ENCODE measurements around the gene OBP2B.
A peak's percentile ranks its signal among the peaks of the same experiment; 100 is the strongest.
"Not testable (repeated sequence)": the region's sequence is repeated elsewhere in the genome, so short reads cannot be mapped to it uniquely, and the experiment has no call there.

OBP2B gene

DNA sequence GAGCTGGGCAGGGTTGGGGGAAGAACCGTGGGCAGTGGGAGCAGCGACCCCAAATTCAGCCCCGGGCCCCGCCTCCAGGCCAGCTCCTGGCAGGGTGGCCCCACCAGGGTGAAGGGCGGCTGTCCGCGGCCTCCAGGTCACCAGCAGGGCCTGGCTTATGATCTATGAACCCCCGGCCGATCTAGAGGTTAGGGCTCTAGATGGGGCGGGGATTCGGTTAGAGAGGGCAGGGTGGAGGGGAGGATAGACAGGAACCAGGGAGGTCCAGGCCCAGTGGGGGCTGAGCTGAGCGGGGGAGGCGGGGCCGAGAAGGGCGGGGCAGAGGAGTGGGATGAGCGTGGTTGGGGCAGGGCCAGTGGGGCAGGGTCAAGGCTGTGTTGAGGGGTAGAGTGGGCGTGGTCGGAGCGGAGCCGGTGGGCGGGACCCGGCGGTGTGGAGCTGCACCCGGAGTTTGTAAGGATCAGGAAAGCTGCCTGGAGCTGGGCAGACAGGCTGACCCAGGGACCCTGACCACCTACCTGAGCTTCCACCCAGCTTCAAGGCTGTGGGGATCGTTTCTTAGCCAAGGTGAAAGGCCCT lies 29.3 kb upstream of the OBP2B start:
- peak; percentile 34 for DNase-seq (ENCODE audit: low spot score)

DNA sequence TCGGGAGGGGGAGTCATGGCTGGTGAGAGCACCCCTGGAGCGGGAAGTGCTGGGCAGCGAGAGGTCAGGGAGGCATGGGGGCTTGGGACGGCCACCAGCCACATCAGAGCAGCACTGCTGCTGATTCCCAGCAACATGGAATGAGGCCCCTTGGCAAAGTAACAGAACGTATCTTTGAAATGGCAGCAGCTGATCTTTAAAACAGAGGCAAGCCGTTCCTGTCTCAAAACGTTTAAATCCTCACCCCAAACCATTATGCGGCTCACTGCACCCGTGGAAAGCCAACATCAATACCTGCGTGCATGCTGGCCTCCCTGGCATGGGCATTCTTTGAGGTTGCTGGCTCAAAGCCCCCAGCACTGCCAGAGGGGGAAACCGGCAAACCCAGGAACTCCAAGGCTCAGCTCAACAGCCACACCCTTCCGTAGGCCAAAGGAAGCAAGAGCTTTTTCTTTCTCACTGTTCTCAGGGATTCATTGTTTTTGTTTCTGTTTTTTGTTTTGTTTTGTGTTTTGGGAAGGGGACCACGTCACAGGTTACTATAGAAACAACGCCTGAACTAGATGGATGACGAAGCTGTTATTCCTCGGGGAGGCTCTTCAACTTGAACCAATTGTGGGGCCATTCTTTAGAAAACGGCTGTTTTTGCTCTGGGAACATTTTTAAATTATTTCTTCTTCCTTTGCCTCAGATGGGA lies 28.1 kb upstream of the OBP2B start:
- DNase-seq (ENCODE audit: low spot score) = no peak

DNA sequence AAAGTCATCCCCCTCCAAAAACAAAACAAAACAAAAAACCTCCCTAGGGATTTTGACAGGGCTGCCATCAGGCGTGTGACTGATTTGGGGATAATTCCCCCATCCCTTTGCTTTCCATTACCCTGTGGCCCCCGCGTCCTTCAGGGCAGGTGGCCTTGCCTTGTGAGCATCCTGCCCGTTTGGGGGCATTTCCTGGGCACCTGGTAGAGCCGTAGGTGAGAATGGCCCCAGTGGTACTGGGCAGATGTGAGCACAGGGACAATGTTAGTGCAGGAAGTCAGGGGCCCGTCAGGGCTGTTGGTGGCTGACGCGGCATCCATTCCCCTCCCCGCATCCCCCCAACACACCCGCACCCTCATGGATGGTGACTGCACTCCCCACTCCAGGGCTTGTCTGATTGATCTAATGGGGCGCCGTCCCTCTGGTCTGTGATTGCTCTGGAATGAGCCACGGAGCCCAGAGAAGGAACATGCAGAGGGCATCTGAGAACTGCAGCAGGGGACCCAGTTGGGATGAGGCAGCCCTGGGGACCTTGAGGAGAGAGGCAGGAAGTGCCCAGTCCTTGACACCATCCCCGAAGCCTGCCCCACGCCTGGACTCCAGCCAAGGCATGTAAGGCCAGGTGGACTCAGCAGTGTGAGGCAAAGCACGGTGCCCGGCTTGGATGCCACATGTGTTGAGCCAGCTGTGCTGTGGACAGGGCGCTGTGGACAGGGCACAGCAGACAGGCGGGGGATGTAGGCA lies 27.4 kb upstream of the OBP2B start:
- peak; percentile 3 for DNase-seq (ENCODE audit: low spot score)

DNA sequence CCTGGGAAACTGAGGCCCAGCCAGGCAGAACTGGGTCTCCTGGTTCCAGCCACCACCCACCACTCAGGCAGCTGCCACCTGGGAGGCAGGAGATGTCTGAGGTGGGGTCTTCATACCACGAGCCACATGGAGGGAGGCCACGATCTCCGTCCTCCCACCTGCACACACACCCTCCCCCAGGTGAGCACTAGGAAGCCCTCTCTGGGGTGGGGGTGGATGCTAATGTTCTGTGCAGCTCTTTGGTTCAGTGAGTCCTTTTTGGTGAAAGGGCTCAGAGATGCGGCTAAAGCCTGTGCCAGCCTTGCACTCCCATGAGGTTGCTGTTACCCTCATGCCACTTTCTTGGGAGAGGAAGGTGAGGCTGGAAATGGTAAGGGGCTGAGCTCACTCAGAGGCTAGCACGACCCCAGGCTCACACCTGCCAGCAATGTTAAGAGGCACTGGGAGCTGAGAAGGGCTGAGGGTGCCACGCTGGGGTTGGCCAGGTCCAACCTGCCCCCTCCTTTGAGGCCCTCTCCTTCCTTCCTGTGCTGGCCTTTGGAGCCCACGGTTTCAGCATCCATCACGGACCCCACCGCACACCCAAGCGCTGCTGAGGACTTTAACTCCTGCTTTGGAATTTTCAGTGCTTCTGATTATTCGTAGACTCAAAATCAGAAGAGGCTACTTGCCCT lies 26.6 kb upstream of the OBP2B start:
- DNase-seq (ENCODE audit: low spot score) = no peak

DNA sequence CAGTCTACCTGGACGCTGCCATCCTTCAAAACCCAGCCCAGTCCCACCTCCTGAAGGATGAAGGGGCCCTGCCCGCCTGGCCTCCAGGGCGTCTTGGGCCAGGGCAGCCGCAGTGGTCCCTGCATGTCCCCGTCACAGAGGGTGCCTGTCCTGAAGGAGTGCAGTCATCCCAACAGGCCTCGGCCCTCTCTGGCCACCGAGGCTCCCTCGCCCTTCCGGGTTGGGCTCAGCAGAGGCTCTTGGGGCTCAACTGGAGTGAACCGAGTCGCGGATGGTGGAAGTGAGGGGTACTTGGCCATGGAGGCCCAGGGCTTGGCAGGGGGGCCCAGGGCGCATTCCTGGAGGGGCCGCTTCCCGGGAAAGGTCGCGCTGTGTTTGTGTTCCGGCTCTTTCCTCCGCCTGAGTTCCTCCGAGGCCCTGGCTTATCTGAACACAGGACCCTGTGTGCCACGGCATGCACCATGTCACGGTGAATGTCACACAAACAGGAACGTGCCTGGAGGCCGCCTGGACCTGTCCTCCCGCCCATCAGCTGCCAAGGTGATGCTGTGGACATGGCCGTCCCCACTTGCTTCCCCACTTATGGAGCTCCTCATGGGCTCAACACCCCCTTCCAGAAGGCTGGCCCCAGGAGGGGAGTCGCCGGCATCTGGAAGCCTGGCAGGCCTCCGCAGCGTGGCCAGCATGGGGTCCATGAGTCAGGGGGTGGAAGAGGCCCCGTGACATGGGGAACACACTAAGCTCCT lies 25.7 kb upstream of the OBP2B start:
- no peak for DNase-seq (ENCODE audit: low spot score)

DNA sequence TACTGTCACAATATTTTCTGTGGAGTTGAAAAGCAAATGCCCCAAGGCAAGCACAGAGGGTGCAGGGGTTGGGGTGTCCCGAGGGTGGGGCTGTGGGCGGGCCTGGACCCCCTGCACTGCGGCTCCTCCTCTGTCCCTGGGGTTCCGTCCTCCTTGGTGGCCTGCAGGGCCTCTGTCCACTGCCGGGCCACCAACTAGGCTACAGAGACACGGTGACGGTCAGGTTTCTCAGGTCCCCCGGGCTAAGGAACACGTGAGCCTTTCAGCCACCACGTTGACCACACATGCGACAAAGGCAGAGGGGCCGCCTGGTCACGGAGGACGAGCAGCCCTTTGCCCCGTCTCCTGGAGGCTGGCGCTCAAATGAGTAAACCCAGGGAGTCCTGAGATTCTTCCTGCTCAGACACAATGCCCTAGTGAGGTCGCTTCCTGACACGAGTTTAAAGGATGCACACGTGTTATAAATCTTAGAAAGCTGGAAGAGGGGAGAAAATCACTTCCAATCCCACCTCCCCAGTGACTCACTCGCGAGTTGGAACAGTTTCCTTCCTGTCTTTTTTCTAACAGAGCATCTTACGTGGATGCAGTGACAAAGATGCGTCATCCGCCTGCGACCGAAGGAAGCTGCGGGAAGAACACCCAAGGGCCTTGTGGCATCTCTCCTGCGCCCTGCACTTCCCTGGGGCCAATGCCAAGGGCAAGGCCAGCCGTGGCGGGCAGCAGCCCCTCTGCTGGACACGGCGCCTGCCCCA lies 24.8 kb upstream of the OBP2B start:
- DNase-seq (ENCODE audit: low spot score) = no peak

DNA sequence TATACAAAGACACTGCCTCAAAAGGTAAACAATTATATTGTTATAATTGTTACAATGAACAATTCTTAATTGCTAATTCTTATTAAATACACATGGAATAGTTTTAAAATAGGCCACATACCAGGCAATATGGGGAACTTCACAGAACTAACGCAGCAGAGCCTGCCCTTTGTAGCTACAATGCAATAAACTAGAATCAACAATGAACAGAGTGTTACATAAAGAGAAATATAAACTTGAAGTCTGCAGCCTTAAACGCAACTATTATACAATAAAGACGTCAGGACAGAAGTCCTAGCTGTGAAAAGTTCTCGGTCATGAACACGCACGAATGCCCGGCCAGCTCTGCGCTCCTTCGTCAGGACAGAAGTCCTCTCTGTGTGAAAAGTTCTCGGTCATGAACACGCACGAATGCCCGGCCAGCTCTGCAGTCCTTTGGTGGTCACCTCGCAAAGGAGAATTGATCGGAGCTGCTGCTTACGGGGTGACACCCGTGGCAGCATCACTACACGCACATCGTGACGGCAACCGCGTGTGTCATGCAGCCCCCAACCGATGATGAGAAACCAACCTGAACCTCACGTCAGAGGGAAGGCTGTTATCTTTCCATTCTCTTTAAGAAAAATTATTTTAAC lies 23.0 kb upstream of the OBP2B start:
- DNase-seq (ENCODE audit: low spot score) = not testable (repeated sequence)

DNA sequence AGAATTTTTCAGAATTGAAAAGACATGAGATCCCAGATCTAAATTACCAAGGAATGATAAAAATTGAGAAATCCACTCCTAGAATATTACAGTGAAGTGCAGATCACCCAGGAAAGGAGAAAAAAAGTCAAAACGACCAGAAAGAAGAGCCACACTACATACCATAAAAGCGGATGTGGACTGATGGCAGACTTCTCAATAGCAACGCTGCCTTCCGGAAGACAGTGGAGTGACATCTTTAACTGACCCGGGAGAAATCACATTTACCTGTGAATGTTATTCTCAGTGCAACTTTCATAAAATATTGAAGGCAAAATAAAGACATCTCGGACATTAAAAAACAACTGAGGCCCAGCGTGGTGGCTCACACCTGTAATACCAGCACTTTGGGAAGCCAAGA lies 21.5 kb upstream of the OBP2B start:
- DNase-seq (ENCODE audit: low spot score) = not testable (repeated sequence)

DNA sequence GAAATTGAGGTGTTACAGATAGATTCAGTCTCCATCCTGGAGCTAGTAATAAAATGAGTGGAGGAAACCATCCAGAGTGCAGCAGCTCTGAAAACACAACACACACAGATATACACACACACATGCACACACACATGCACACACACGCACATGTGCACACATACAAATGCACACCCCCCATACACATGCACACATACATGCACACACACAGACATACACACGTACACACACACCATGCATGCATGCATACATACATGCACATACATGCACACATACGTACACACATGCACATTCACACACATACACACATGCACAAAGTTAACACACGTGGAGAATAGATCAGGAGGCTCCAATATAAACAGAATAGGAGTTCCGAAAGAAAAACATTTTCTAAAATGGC lies 21.0 kb upstream of the OBP2B start:
- DNase-seq (ENCODE audit: low spot score) = no peak

DNA sequence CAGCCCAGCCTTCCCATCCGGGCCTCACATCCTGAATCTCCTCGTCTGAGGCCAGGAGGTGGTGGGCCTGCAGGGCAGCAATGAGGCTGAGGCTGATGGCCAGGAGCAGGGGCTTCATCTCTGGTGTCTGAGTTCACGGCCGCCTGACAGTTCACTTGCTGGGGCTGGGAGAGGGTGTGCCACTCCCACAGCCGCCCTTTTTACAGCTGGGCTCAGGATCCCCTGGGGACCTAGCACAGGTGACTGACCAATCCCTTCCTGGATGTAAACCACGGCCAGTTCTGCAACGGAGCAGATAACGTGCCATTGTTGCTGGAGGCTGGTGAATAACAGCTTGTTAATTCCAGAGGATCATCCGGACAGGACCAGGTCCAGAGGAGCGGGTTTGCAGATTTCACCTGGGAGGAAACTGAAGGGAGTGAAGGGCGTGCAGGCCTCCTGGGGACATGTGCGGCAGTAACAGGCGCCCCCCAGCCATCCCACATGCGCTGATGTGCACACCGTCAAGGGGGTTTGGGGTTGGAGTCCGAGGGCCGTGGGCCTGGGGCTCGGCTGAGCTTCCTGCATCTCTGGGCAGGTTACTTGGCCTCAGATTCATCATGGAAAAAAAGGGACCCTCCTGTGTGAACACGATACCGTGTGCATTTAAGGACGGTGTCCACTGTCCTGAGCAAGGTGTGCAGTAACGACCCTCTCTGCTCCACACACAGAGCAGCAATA lies 19.6 kb upstream of the OBP2B start:
- DNase-seq (ENCODE audit: low spot score) = not testable (repeated sequence)

DNA sequence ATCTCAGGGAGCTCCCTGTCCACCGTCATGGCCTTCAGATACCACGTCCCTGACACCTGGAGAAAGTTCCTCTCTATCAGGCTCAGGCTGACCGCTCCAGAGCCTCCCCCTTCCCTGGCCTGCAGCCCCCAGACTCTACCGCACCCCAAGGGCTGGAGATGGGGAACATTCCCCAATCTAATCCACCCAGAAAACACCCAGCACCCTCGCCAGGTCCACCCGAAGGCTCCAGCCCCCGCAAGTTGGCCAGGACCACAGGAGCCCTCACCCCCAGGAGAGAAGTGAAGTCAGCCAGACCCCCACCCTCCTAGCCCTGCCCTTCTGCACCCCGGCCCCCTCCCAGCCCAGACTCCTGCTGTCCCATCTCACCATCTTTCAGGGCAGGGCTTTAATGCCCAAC lies 18.9 kb upstream of the OBP2B start:
- not testable (repeated sequence) for DNase-seq (ENCODE audit: low spot score)

DNA sequence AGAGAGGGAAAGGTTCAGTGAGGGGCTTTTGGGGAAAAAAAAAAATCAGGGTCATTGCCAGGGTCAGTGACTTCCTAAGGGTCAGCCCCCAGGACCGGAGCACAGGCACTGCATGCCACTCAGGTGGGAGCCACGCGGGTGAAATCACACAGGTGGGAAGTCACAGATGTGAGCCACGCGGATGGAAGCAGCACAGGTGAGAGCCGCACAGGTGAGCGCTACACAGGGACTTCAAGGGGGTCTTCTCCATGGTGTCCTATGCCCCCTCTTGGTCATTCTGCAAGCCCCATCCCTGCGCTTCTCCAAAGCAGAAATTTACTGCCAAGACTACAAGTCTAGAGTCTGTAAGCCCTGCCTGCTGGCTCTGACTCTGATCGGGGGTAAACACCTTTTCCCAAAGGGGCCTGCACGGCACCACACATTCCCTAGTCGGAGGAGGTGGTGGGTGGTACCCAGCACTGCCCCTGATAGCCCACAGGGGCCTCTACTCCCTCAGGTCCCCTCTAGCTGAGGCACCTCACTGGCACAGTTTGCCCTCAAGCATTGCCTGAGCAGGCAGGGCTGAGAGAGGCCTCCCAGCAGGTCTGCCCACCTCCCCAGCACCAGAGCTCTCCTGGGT lies 18.3 kb upstream of the OBP2B start:
- DNase-seq (ENCODE audit: low spot score) = no peak

DNA sequence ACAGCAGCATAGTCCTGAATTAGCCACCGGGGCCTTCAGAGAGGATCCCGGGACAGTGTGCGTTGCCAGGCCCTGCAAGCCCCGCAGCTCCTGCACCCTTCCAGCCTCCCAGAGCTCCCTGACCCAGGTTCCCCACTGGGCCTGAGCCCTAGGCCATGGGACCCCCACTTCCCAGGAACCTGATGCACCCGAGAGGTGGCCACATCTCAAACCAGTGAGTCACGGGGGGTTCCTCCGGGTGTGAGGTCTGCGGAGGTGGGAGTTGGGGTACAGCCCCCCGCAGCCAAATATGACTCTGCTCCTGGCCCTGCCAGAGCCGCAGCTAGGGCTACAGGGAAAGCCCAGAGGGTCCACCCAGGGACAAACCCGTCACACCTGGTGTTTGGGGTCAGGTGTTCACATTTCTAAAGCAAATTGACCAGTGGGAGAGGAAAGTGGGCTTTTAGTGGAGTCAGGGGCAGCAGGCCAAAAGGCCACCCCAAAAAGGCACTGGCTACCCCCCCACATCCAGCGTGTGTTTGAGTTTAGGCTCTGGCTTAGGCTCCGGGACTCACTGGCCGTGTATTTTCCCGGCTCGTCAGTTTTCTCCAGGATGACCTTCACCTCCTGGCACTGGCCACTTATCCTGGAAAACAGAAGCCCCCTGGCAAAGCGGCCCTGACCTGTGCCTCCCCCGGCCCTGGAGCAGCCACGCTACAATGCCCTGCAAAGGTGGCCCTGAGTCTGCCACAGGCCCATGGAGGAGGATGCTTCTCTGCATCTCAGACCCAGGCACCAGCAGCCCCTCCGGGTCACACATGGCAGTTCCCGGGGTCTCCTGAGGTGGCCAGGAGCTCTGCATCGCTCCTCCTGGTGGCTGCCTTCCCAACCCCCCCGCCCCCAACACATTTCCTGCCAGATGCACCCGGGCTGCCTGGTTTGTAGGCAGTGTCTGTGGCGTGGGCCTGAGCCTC lies 17.4 kb upstream of the OBP2B start:
- no peak for DNase-seq (ENCODE audit: low spot score)

DNA sequence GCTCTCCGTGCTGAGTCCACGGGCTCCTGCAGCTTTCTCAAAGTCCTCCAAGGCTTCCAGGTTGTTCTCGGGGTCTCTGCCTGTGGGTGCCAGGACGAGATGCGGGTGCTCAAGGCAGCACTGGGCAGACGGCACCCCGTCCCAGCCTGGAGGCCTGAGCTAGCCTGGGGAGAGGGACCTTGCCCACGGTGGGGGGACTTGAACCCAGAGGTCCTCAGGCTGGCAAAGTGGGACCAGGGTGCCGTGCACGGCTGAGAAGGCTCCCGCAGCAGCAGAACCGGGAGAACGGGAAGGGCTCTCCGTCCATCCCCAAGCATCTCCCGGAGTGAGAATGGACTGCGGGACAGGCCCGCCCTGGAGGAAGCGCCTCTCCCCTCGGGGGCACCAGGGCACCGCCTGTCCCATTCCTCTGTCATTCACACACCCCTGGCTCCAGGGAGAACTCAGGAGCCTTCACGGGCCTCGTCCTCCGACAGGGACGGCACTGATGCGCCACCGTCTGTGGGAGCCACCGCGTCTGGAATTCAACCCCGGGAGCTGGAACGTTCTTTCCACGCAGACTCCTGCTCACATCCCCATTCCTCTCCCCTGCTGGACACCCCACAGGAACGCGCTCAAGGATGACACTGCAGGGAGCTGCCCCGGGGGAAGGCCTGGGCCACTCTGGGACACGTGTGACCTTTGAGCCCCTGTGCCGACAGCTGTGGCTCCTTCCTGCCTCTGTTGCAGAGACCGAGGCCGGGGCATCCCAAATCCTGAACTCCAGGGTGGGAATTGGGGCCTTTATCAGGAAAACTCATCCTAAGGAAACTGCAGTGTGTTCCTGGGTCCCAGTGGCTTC lies 16.3 kb upstream of the OBP2B start:
- DNase-seq (ENCODE audit: low spot score) = no peak

DNA sequence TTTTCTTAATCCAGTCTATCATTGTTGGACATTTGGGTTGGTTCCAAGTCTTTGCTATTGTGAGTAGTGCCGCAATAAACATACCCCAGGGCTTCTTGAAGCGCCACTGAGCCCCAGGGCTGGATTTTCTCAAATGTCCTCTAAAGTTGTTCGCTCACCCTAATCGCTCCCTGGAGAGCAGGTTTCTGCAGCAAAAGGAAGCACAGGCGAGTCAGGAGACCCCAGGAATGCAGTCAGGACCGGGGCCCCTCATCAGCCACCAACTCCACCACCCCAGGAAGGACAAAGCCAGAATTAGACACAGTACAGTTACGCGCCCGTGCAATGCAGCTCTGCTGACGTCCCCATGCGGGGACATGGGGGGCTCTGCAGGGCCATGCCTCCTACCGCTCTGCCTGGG lies 15.7 kb upstream of the OBP2B start:
- DNase-seq (ENCODE audit: low spot score) = no peak

DNA sequence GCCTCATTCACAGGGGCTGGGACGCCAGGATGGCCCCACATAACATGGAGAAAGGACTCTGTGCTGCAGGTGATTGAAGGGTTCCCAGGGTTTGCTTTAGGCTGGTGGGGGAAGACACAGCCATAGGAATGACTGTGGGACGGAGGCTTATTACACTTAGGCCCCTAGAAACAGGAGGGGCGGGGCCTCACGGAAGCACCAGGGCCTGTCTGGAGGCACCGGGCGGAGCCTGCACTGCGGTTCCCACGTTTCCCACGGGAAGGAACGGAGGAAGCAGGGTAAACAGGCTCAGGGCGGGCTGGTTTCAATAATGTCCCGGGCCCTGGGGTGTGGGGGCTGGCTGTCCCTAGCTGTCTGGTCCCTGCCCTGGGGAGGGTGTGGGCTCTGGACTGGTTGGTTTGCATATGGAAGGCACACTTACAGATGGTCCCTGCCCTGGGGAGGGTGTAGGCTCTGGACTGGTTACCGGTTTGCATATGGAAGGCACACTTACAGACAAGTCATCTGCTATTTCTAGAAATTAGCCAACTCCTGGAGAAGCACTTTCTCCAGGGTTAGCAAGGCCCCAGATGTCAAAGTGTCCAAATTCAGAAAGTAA lies 14.2 kb upstream of the OBP2B start:
- DNase-seq (ENCODE audit: low spot score) = not testable (repeated sequence)

DNA sequence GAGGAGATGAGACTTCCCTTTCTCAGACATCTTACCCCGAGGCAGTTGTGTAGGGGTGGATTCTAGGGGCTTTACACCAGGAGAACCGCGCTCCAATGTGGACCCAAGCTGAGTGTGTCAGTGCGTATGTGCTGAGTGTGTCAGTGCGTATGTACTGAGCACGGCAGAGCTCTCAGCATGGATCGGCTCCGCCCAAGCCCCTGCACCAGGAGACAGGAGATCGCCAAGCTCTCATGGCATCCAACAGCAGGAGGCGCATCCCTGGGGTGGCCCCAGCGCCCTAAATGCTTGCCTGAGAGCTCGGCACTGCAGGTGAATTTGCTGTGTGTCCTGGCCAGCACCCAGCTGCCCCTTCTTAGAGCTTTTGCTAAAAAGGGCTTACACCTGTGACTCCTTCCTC lies 12.9 kb upstream of the OBP2B start:
- DNase-seq (ENCODE audit: low spot score) = not testable (repeated sequence)

Measured in GM03348 (cell line).